PC-9 (cell line): ENCODE results near the gene WDR38. TPM values are rescaled to one million over a fixed set of nuclear protein-coding genes. Genes with fewer than 3 reads are reported as not detected.

ENCODE experiments used
- BruUV-seq: library from RNA; stranded (reverse); fragments of 400-500 nt; replicated peaks from 2 replicates; lab custom pipeline; 2021; lab: Mats Ljungman, UMichigan
- CTCF ChIA-PET: fragments of 300-600 bp; sonication (Branson Sonifier 250); formaldehyde crosslinking; loops from one replicate; lab custom pipeline; 2022; ENCODE audit warnings: antibody characterized with exemption; lab: Charles Lee
- POLR2A ChIA-PET: fragments of 300-600 bp; sonication (Branson Sonifier 250); formaldehyde crosslinking; loops from one replicate; lab custom pipeline; 2022; ENCODE audit warnings: antibody characterized with exemption; ENCODE audit not compliant: unreplicated experiment; lab: Charles Lee
- DNase-seq, 2 experiments: peaks; one replicate each; pipeline versions ENCODE4 v3.0.0 to v3.0.0-alpha.2; 2015 to 2022; ENCODE audit warnings: mixed read lengths in 1 of 2
- H2AFZ ChIP-seq: fragments of 200-600 bp; sonication (generic); 2 replicates; pipeline ENCODE4 v1.8.1; 2017; ENCODE audit warnings: antibody characterized with exemption
- H3F3A ChIP-seq: fragments of 200-600 bp; sonication (generic); 2 replicates; pipeline ENCODE4 v1.8.1; 2017; ENCODE audit warnings: antibody characterized with exemption, mild to moderate bottlenecking, low read depth; ENCODE audit not compliant: insufficient read depth
- H3K27ac ChIP-seq: fragments of 200-600 bp; sonication (generic); 2 replicates; pipeline ENCODE4 v1.6.1; 2016; ENCODE audit warnings: mixed run types
- H3K27me3 ChIP-seq: fragments of 200-600 bp; sonication (generic); 2 replicates; pipeline ENCODE4 v1.6.1; 2016; ENCODE audit warnings: low read depth, mixed run types; ENCODE audit not compliant: insufficient read depth
- H3K36me3 ChIP-seq: fragments of 200-600 bp; sonication (generic); 2 replicates; pipeline ENCODE4 v1.6.1; 2016; ENCODE audit warnings: low read depth, mixed run types
- H3K4me1 ChIP-seq: fragments of 200-600 bp; sonication (generic); replicated peaks from 2 replicates; pipeline ENCODE4 v1.6.1; 2016; ENCODE audit warnings: mixed run types; ENCODE audit not compliant: insufficient read depth
- H3K4me2 ChIP-seq: fragments of 200-600 bp; sonication (generic); 2 replicates; pipeline ENCODE4 v1.6.1; 2017; ENCODE audit warnings: mixed run types
- H3K4me3 ChIP-seq: fragments of 200-600 bp; sonication (generic); 2 replicates; pipeline ENCODE4 v1.6.1; 2016; ENCODE audit warnings: mixed run types
- H3K79me2 ChIP-seq: fragments of 200-600 bp; sonication (generic); 2 replicates; pipeline ENCODE4 v1.6.1; 2017; ENCODE audit warnings: low read depth, mixed run types
- H3K9me2 ChIP-seq: fragments of 200-600 bp; sonication (generic); 2 replicates; pipeline ENCODE4 v1.8.1; 2017; ENCODE audit warnings: mild to moderate bottlenecking; ENCODE audit not compliant: insufficient read depth
- H3K9me3 ChIP-seq: fragments of 200-600 bp; sonication (generic); 2 replicates; pipeline ENCODE4 v1.8.1; 2016; ENCODE audit warnings: low read depth; ENCODE audit not compliant: insufficient read depth
- H4K20me1 ChIP-seq: fragments of 200-600 bp; sonication (generic); 2 replicates; pipeline ENCODE4 v1.8.1; 2017; ENCODE audit not compliant: insufficient read depth
- EZH2 ChIP-seq: fragments of 200-600 bp; sonication (generic); IDR thresholded peaks from 2 replicates; pipeline ENCODE4 v1.8.0; 2017; ENCODE audit warnings: antibody characterized with exemption, low read depth
- intact Hi-C: fragments of 100-400 bp; cut with micrococcal nuclease; formaldehyde crosslinking; loops from one replicate; pipeline ENCODE4 v1.10.0; 2022; ENCODE audit not compliant: unreplicated experiment
- total RNA-seq: library from RNA; stranded (reverse); gene quantifications from 2 replicates; pipeline ENCODE4 v1.2.3, GENCODE V29; 2021
- TF ChIP-seq, protein P1 (sequence below): fragments of 200-600 bp; sonication (generic); conservative IDR thresholded peaks from 2 replicates; pipeline ENCODE4 v1.6.1; 2017; ENCODE audit warnings: mixed run types, antibody characterized with exemption, mild to moderate bottlenecking, moderate library complexity

WDR38 gene
- total RNA-seq, 1 experiment from 2014 or later = not detected

DNA sequence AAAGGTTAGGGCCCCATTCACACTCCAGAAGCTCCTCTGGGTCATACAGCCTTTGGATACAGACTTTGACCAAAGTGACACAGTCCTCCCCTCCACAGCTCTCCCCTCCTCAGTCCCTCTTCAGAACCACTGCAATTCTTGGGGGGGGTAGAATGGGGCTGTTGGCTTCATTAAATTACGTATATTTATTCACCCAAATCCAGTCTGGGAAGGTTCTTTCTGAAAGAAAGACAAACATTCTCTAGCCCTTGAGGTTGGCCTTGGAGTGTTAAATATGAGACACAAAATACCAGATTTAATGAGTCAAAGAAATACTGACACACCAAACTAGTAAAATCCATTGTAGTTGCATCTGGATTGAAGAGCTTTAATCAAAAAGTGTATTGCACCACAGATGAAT is 24.8 kb downstream of the WDR38 start:
- H3K79me2 ChIP-seq = peaks cover 21% of the 10 kb centered on the region
- intact Hi-C loops = no loop called here
- no peaks in the 10 kb centered on the region for H3K9me3 ChIP-seq
- no peaks in the 10 kb centered on the region for H3K27me3 ChIP-seq
- no peak overlapping the region for H3K4me3 ChIP-seq
- H3K27ac ChIP-seq = no peak overlapping the region
- CTCF ChIA-PET = interaction anchor here (0.6 kb wide), 2 partner anchors 15 to 150 kb away, joined by 3 to 4 read pairs; no protein-coding TSS in a partner anchor
- peaks cover 12% of the 10 kb centered on the region for H4K20me1 ChIP-seq
- H3K9me2 ChIP-seq = no peaks in the 10 kb centered on the region
- TF ChIP-seq, protein P1, sequence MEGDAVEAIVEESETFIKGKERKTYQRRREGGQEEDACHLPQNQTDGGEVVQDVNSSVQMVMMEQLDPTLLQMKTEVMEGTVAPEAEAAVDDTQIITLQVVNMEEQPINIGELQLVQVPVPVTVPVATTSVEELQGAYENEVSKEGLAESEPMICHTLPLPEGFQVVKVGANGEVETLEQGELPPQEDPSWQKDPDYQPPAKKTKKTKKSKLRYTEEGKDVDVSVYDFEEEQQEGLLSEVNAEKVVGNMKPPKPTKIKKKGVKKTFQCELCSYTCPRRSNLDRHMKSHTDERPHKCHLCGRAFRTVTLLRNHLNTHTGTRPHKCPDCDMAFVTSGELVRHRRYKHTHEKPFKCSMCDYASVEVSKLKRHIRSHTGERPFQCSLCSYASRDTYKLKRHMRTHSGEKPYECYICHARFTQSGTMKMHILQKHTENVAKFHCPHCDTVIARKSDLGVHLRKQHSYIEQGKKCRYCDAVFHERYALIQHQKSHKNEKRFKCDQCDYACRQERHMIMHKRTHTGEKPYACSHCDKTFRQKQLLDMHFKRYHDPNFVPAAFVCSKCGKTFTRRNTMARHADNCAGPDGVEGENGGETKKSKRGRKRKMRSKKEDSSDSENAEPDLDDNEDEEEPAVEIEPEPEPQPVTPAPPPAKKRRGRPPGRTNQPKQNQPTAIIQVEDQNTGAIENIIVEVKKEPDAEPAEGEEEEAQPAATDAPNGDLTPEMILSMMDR = no peak
- TF ChIP-seq EZH2 = no peak
- POLR2A ChIA-PET = interaction anchor here (0.7 kb wide), 2 partner anchors 16 to 31 kb away, joined by 3 read pairs; no protein-coding TSS in a partner anchor
- H3K4me2 ChIP-seq = no peak overlapping the region
- H3K36me3 ChIP-seq = 0 out of 2 replicates have a peak, but pooled peaks cover 10% of the 10 kb centered on the region
- no peak for DNase-seq
- H3K4me1 ChIP-seq = no peaks in the 10 kb centered on the region
- no peak overlapping the region for H2AFZ ChIP-seq
- peaks cover 33% of the 10 kb centered on the region for H3F3A ChIP-seq
- BruUV-seq = no TSS peak

DNA sequence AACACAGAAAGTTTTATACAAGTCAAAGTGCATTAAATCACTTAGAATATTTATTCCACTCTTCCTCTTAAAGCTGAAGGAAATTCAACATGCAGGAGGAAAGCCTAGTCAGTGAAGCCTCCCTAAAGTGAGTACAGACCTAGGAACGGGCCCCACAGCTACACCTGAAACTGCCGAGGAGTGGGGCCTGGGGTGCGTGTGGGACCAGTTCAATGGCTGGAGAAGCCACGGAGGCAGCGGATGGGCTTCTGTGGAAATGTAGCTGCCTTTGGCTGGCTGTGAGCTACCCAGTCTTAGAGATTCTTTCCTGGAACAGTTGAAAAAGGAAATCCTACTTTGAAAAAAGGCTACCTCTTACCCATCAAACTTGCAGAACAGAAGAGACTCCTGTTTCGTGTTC is 25.3 kb downstream of the WDR38 start:
- no TSS peak for BruUV-seq
- no peak for DNase-seq
- H3K27ac ChIP-seq = no peak overlapping the region
- no peak overlapping the region for H3K4me2 ChIP-seq
- H3K9me2 ChIP-seq = no peaks in the 10 kb centered on the region
- peaks cover 12% of the 10 kb centered on the region for H4K20me1 ChIP-seq
- H3K9me3 ChIP-seq = no peaks in the 10 kb centered on the region
- intact Hi-C loops = no loop called here
- TF ChIP-seq EZH2 = no peak
- TF ChIP-seq, protein P1 = no peak
- no peak overlapping the region for H2AFZ ChIP-seq
- no peak overlapping the region for H3K4me3 ChIP-seq
- 0 out of 2 replicates have a peak, but pooled peaks cover 6% of the 10 kb centered on the region for H3K36me3 ChIP-seq
- peaks cover 33% of the 10 kb centered on the region for H3F3A ChIP-seq
- POLR2A ChIA-PET = interaction anchor here (0.7 kb wide), 1 partner anchor 31 kb away, joined by 3 read pairs; no protein-coding TSS in a partner anchor
- H3K4me1 ChIP-seq = no peaks in the 10 kb centered on the region
- H3K79me2 ChIP-seq = peaks cover 16% of the 10 kb centered on the region
- CTCF ChIA-PET = interaction anchor here (0.6 kb wide), 2 partner anchors 16 to 150 kb away, joined by 3 to 4 read pairs; no protein-coding TSS in a partner anchor
- no peaks in the 10 kb centered on the region for H3K27me3 ChIP-seq

DNA sequence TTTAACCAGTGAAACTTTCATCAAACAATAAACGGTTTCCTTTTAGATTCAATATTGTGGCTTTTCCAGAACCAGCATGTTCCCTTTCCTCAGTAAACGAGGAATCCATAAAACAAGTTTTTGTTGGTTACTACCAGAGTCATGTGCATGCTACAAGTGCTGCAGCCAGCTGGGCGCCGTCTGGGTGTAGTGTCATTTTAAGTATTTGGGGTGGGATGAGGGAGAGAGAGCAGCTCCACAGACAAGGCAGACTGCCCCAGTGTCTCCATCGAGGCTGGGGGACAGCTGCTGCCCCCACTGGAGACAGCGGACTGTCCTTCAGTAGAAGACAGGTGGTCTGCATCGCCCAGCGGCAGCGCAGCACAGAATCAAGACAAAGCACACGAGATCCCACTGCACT is 26.0 kb downstream of the WDR38 start:
- CTCF ChIA-PET = no interaction called here

More for the DNA sequence above, 26.0 kb downstream of the WDR38 start:
- no peak for DNase-seq
- H3K36me3 ChIP-seq = peaks cover 5% of the 10 kb centered on the region; the same call in 1 of the 2 replicates
- no peak overlapping the region for H3K4me2 ChIP-seq
- intact Hi-C loops = no loop called here
- TF ChIP-seq, protein P1 = no peak
- no peak for TF ChIP-seq EZH2
- H3K27me3 ChIP-seq = no peaks in the 10 kb centered on the region
- peaks cover 8% of the 10 kb centered on the region for H3K79me2 ChIP-seq
- no peak overlapping the region for H2AFZ ChIP-seq
- H3K27ac ChIP-seq = no peak overlapping the region
- peaks cover 33% of the 10 kb centered on the region for H3F3A ChIP-seq
- no peak overlapping the region for H3K4me3 ChIP-seq
- no TSS peak for BruUV-seq
- H3K4me1 ChIP-seq = no peaks in the 10 kb centered on the region
- POLR2A ChIA-PET = no interaction called here
- no peaks in the 10 kb centered on the region for H3K9me3 ChIP-seq
- no peaks in the 10 kb centered on the region for H3K9me2 ChIP-seq
- H4K20me1 ChIP-seq = peaks cover 12% of the 10 kb centered on the region
